ENCODE data around the gene MT1X.
"Not testable (repeated sequence)": the region's sequence is repeated elsewhere in the genome, so short reads cannot be mapped to it uniquely, and the experiment has no call there.

Gene MT1X

DNA sequence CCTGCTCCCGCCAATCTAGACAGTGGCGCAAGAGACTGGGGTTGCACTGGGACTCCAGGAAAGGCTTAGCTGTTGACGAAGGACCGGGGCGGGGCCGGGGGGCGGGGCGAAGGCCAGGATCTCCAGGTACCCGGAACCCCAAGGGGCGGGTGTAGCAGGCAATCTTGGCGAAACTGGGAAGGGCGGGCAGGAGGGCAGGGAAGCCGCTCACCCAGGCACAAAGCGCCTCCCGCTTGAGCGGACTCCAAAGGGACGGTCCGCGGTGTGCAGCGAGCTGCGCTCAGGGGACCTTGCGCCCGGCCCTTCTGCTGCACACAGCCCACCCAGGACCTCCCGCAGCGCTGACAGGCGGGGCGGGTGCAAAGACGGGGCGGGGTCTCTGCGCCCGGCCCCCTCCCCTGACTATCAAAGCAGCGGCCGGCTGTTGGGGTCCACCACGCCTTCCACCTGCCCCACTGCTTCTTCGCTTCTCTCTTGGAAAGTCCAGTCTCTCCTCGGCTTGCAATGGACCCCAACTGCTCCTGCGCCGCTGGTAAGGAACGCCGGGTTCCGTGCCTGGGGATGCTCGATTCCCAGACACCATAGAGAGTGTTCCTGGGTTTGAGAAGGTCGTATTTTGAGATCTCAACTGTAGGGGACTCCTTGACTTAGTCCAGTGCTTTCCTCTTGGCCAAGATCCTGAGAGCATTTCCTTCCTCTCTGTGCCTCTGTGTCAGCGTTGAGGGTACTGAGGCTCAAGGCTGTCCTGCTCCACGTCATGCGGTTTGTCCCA lies 24.5 kb upstream of the MT1X start, which contains the start of gene MT1F:
TSS of gene MT1F (plus strand) at position 405 of the 772 bp plus-strand sequence. CDS start at position 505, 100 bp downstream.
- DNase-seq: peak; percentile 65

DNA sequence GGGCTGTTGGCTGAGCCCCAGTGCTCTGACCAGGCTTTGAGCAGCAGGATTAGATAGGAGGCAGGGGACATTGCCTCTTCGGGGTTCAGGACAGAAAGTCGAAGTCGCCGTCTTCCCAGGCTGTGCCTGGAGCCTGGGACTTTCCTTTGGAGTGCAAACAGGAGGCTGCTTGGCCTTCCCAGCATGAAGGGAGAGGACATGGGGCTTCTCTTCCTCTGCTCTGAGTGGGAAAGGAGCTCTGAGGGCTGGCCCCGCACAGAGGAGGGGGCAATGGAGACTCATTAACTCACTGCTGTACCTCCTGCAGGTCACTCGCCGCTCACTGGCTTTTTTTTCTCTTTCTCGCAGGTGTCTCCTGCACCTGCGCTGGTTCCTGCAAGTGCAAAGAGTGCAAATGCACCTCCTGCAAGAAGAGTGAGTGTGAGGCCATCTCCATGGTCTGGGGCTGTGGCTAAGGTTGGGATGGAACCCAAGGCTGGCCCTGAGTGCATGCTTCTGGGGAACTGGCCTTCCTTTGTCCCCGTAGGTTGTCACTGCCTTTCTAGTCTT lies 23.9 kb upstream of the MT1X start:
- no peak for DNase-seq

DNA sequence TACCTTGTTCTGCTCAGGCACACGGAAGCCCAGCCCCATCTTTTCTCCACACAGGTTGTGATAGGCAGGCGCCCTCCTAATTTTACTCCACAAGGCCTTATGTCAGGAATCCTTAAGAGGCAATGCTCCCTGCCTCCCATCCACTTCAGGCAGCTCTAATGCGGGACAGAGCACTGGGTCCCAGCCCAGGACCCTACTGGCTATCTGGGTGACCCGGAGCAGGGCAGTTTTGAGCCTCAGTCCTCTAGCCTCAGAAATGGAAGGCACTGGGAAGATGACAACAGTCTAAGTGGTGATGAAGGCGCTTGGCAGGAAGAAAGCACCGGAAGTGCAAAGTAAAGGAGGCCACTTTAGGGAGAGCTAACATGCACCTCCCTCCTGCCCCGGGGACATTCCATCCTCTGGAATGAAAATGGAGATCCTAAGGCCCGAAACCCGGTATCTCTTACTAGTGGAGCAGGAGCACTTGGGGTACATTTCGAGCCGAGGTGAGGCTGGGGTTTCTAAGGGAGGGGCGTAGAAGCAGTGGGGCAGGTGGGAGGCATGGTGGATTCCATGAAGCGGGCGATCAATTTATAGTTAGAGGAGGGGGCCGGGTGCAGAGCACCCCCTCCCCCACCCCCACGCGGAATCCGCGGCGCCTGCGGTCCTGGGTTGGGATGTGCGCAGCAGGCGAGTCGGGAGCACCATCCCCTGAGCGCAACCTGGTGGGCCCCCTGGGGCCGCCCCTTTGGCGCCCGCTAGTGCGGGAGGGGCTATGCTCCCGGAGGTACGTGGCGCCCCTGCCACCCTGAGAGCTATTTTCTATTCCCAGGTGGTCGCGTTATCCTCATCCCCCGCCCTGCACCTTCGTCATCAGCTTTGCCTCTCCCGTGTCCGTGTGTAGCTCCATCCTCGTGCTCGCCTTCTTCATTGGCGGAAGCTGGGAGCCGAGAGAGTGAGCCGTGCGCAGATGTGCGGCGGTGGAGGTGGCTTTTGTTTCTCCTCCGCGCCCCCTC lies 19.6 kb upstream of the MT1X start:
- DNase-seq: no peak

DNA sequence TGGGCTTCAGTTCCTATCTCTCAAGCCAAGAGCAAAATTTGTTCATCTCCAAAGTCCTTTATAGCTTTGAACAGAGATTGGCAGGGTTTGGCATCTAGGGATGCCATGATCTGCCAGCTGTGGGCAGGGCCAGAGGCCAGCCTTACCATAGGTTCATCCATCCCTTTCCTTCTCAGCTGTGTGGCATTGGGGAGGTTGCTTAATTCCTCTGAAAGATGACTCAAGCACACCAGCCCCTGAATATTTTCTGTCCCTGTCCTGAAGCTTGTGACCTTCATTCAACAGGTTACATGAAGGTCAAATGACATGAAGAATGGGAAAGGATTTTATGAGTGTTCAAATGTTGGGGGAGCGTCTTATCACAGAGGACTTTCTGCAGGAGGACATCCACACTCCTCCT lies 17.8 kb upstream of the MT1X start:
- no peak for DNase-seq

DNA sequence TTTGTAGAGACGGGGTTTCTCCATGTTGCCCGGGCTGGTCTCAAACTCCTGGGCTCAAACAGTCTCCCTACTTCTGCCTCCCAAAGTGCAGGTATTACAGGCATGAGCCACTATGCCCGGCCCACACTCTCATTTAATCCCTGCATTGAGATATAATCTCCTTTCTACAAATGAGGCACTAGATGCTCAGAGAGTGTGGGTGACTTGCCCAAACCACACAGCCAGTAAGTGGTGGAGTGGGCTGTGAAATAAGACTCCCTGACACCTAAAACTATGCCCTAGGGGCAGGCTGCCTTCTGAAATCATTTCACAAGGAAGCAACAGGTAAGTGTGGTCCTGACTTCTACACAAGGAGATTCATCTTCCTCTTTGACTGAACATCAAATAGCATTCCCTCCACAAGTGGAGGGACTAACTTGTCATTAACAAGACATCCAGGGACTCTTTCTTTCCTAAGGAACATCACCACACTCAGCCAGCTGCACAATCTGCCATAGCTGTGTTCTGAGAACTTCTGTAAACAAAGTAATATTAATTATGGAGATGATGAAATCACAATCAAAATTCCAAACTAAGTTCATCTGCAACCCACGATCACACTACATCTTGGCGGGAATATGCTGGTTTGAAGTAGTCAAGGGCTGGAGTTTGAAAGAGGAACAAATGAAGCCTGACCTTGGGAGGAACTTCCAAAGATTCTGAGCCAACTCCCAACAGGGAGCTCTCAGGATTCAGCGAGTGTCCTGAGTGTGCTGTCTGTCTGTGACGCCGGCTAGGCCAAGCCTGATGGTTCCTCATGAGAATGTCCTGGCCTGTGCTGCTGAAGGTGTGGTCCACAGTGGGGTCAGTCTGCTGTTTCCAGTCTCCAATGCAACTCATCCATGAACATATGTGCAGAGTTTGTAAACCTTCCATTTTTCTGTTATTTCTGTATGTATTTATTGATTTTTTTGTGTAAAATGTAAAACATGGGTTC lies 16.7 kb upstream of the MT1X start:
- not testable (repeated sequence) for DNase-seq

DNA sequence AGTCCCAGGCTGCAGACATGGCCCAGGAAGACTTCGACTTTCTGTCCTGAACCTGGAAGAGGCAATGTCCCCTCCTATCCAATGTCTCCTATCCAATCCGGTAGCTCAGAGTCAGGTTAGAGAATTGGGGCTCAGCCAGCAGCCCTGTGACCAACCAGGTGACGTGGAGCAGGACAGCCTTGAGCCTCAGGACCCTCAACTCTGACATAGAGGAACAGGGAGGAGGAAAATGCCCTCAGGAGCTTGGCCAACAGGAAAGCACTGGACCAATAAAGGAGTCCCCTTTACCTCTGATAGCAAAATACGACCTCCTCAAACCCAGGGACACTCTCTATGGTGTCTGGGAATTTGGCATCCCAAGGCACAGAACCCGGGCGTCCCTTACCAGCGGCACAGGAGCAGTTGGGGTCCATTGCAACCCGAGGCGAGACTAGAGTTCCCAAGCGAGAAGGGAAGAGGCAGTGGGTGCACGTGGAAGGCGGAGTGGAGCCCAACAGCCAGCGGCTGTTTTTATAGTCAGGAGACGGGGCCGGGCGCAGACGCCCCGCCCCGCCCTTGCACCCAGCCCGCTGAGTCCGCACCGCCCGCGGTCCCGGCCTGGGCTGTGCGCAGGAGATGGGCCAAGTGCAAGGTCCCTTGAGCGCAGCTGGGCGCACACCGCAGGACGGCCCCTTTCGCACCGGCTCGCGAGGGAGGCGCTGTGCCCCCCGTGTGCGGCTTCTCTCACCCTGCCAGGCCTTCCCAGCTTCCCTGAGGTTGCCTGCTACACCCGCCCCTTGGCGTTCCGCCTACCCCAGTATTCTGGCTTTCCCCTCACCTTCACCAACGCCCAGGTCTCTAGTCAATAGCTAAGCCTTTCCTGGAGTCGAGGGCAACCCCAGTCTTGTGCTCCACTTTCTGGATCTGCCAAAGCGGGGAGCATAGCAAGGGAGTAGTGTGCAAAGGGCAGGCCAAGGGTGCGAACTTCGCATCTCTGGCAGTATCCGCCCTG lies 14.4 kb upstream of the MT1X start, which contains the start of gene MT1G:
TSS of gene MT1G (minus strand) at position 485 of the 991 bp plus-strand sequence. CDS start at position 413, 72 bp downstream.
- no peak for DNase-seq

DNA sequence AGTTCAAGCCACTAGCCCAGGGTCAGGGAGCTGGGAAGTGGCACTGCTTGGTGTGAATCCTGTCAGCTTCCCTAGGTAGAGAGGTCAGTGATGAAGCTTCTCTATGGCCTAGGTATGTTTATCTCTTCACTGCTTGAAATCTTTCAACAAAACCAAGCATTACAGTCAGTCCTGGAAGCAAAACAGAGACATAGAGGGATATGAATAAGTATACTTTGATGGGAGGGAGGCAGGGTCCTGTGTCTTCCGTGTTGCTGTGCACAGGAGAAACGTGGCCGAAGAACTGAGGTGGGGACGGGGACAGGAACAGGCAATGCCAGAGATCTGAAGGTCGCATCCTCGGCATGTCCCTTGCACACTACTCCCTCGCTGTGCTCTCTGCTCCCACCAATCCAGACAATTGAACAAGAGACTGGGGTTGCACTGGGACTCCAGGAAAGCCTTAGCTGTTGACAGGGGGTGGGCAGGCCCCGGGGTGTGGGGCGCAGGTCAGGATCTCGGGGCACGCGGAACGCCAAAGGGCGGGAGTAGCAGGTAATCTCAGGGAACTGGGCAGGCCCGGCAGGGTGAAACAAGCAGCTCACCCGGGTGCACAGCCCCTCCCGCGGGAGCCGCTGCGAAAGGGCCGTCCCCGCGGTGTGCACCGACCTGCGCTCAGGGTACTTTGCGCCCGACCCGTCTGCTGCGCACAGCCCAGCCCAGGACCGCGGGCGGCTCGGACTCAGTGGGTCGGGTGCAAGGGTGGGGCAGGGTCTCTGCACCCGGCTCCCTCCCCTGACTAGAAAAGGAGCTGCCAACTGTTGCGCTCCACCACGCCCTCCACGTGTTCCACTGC lies 13.0 kb upstream of the MT1X start, which contains the start of gene MT1H:
TSS of gene MT1H (plus strand) at position 810 of the 835 bp plus-strand sequence. CDS start 71 bp downstream, outside the sequence.
- DNase-seq: no peak

DNA sequence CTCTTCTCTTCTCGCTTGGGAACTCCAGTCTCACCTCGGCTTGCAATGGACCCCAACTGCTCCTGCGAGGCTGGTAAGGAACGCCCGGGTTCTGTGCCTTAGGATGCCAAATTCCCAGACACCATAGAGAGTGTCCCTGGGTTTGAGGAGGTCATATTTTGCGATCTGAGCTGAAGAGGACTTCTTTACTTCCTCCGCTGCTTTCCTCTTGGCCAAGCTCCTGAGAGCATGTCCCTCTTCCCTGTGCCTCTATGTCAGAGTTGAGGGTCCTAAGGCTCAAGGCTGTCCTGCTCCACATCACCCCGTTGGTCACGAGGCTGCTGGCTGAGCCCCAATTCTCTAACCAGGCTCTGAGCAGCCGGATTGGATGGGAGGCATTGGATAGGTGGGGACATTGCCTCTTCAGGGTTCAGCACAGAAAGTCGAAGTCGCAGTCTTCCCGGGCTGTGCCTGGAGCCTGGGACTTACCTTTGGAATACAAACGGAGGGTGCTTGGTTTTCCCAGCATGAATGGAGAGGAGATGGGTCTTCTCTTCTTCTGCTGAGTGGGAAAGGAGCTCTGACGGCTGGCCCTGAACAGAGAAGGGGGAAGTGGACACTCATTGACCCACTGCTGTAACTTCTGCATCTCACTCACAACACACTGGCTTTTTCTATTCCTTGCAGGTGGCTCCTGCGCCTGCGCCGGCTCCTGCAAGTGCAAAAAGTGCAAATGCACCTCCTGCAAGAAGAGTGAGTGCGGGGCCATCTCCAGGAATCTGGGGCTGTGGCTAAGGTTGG lies 12.2 kb upstream of the MT1X start:
- no peak for DNase-seq

DNA sequence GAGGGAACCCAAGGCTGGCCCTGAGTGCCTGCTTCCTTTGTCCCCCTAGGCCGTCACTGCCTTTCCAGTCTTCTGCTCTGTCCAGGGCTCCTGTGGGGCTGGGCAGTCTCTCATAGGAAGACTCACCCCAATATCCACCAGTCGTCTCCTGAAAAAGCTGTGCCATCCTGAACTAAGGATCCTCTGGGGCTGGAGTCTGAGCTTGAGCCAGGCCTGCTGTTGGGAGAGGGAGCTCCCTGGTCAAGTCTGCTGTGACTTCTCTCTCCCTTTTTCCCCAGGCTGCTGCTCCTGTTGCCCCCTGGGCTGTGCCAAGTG lies 11.7 kb upstream of the MT1X start:
- DNase-seq: no peak

DNA sequence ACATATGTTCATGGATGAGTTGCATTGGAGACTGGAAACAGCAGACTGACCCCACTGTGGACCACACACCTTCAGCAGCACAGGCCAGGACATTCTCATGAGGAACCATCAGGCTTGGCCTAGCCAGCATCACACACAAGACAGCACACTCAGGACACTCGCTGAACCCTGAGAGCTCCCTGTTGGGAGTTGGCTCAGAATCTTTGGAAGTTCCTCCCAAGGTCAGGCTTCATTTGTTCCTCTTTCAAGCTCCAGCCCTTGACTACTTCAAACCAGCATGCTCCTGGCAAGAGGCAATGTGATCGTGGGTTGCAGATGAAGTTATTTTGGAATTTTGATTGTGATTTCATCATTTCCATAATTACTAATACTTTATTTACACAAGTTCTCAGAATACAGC lies 10.6 kb upstream of the MT1X start:
- not testable (repeated sequence) for DNase-seq

DNA sequence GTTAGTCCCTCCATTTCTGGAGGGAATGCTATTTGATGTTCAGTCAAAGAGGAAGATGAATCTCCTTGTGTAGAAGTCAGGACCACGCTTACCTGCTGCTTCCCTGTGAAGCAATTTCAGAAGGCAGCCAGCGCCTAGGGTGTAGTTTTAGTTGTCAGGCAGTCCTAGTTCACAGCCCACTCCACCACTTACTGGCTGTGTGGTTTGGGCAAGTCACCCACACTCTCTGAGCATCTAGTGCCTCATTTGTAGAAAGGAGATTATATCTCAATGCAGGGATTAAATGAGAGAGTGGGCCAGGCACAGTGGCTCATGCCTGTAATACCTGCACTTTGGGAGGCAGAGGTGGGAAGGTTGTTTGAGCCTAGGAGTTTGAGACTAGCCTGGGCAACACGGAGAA lies 10.1 kb upstream of the MT1X start:
- DNase-seq: not testable (repeated sequence)

DNA sequence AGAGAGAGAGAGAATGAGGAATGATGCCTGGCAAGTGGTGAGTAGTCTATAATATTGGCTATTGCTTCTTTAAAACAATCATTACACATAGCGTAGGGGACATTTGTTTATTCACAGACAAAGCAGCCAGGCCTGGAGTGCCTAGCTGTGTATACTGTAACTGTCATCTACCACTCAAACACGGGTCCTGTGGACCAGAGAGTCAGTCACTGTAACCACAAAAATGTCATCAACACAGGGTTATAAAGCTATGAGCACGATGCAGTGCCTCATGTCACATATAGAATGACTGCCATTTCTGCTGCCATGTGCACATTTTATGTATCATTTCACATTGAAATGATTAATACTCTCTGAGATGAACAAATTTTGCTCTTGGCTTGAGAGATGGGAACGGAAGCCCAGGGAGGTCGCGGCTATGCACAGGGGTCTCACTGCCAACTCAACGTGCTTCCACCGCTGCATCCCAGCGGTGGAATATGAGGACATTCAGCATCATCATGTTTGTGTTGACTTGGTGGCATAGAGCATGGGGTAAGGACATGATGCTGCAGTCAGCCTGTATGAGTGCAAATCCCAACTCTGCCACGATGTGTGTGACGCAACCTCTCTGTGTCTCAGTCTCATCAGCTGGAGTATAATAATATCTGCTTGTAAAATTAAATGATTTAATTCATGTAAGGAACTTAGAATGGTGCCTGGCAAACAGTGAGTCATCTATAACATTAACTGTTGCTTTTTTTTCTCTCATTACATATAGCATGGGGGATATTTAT lies 9.3 kb upstream of the MT1X start:
- DNase-seq: no peak

DNA sequence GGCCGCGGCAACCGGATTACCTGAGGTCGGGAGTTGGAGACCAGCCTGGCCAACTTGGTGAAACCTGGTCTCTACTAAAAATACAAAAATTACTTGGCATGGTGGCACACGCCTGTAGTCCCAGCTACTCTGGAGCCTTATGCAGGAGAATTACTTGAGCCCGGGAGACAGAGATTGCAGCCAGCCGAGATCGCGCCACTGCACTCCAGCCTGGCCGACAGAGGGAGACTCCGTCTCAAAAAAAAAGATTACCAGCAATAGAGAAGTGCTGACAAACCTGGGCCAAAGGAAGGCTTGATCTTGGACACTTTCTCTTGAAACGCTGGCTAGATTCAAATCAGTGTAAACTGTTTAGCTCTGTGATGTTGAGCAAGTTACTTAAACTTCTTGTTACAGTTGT lies 8.3 kb upstream of the MT1X start:
- no peak for DNase-seq

DNA sequence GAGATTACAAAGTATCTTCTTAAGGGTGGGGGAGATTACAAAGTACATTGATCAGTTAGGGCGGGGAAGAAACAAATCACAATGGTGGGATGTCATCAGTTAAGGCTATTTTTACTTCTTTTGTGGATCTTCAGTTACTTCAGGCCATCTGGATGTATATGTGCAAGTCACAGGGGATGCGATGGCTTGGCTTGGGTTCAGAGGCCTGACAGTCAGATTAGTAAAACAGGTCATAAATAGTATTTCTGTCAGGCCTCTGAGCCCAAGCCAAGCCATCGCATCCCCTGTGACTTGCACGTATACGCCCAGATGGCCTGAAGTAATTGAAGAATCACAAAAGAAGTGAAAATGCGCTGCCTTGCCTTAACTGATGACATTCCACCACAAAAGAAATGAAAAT lies 7.7 kb upstream of the MT1X start:
- DNase-seq: not testable (repeated sequence)

DNA sequence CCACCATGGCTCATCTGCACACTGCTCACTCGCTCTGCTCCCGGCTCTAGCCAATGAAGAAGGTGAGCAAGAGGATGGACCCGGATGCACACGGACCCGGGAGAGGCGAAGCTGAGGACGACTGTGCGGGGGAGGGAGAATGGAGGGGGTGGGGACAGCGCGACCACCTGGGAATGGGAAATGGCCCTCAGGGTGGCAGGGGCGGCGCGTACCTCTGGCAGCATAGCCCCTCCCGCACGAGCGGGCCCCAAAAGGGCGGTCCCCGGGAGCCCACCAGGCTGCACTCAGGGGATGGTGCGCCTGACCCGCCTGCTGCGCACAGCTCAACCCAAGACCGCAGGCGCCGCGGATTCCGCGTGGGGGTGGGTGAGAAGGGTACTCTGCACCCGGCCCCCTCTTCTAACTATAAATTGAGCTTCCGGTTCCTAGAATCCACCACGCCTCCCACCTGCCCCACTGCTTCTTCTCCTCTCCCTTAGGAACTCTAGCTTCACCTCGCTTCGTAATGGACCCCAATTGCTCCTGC lies 6.5 kb upstream of the MT1X start:
- peak; percentile 36 for DNase-seq

DNA sequence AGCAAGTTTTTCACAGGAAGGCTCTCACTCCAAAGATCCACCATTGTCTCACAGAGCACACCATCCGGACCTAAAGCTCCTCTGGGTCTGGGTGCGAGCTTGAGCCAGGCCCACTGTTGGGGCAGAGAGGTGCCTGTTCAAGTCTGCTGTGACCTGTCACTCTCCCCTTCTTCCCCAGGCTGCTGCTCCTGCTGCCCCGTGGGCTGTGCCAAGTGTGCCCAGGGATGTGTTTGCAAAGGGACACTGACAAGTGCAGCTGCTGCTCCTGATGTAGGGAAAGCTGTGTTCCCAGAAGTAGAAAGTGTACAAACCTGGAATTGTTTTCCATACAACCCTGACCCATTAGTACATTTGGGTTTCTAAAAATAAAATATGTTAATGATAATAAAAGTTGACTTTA lies 4.8 kb upstream of the MT1X start:
- DNase-seq: no peak

DNA sequence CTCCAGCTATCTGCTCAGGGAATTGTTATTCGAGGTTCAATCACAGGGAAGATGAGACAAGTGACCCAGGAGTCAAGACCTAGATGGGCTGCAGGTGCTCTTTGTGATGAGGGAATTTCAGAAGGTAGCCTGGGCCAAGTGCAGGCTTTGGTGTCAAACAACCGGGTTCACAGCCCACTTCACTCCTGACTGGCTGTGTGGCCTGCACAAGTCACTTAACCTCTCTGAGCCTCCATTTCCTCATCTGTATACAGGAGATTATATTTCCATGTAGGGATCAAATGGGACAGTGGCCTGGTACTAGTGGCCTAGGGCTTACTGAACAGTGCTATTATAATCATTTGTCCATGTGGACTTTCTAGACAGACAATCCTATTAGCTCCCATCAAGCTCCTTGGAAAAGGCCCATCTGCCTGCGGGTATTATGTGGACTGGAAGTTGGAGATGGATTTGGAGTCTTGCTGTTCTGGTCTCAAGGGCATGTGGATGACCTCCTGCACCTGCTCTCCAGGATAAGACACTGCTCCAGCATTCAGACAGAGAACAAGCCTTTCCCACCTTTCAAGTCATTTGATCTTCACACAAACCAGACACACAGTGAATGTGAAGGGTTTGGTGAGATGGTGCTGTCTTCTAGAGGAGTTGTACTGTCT lies 3.1 kb upstream of the MT1X start:
- DNase-seq: no peak

Measured in effector CD8-positive, alpha-beta T cell (primary cell).